Lower leg skin (tissue), 4 donors: ENCODE results near the gene MRPL46. TPM values are rescaled to one million over a fixed set of nuclear protein-coding genes. Genes with fewer than 3 reads are reported as not detected.
"Not testable (repeated sequence)": the region's sequence is repeated elsewhere in the genome, so short reads cannot be mapped to it uniquely, and the experiment has no call there.

Experiments used
- DNase-seq, 2 donors: peaks; one replicate each; pipeline ENCODE4 v3.0.0-alpha.2; 2019; ENCODE audit warnings: low spot score in 2 of 2
- H3K4me3 ChIP-seq: fragments of 200-600 bp; sonication (generic); 2 replicates; pipeline ENCODE4 v1.5.1; 2017; ENCODE audit warnings: mild to moderate bottlenecking, low read depth; ENCODE audit not compliant: poor library complexity, severe bottlenecking
- POLR2A ChIP-seq, 2 donors: fragments of 450-650 bp; IDR thresholded peaks; one replicate each; pipeline ENCODE4 v1.6.1; 2016 to 2017; ENCODE audit warnings: antibody characterized with exemption in 2 of 2, mild to moderate bottlenecking in 1 of 2, moderate library complexity in 1 of 2
- WGBS, 2 donors: methylation state at CpG; one replicate each; pipeline ENCODE4 v1.1.5; 2018; 5-methylcytosine and 5-hydroxymethylcytosine counted together
- intact Hi-C: fragments of 100-400 bp; cut with DNase I; formaldehyde crosslinking; loops from one replicate; pipeline ENCODE4 v1.15.0; 2023; ENCODE audit warnings: low total_unique reads
- total RNA-seq, 4 donors: library from RNA; depleted of rRNA; stranded (reverse); fragments of >200 nt; gene quantifications; one replicate each; pipeline ENCODE4 v1.1.0, GENCODE V29; 2016
- TF ChIP-seq, protein P1 (sequence below), 3 donors: fragments of 450-650 bp; IDR thresholded peaks; one replicate each; pipeline ENCODE4 v1.5.1; 2016; ENCODE audit warnings: antibody characterized with exemption in 3 of 3, mild to moderate bottlenecking in 3 of 3, moderate library complexity in 2 of 3

The MRPL46 gene
- total RNA-seq, 4 donors from 2014 or later, result 7.6 to 28.4 (median 17.8) TPM

GRCh38 chr15:88479169-88479568 is 12.0 kb upstream of the MRPL46 start:
- intact Hi-C loops, result loop anchor here (10.0 kb wide), 1 partner anchor 136 kb away; no protein-coding TSS in a partner anchor
- H3K4me3 ChIP-seq, result no peak overlapping the region
- TF ChIP-seq, protein P1, sequence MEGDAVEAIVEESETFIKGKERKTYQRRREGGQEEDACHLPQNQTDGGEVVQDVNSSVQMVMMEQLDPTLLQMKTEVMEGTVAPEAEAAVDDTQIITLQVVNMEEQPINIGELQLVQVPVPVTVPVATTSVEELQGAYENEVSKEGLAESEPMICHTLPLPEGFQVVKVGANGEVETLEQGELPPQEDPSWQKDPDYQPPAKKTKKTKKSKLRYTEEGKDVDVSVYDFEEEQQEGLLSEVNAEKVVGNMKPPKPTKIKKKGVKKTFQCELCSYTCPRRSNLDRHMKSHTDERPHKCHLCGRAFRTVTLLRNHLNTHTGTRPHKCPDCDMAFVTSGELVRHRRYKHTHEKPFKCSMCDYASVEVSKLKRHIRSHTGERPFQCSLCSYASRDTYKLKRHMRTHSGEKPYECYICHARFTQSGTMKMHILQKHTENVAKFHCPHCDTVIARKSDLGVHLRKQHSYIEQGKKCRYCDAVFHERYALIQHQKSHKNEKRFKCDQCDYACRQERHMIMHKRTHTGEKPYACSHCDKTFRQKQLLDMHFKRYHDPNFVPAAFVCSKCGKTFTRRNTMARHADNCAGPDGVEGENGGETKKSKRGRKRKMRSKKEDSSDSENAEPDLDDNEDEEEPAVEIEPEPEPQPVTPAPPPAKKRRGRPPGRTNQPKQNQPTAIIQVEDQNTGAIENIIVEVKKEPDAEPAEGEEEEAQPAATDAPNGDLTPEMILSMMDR (IDR thresholded peaks at IDR 0.05), result no peak
- TF ChIP-seq POLR2A (IDR thresholded peaks at IDR 0.05), result no peak
- 81 to 89% methylated on average over 3 of the region's 3 CpGs for WGBS, 2 donors
- peak in 1 of 2 donors; percentile 42 for DNase-seq

GRCh38 chr15:88477904-88478303 is 10.7 kb upstream of the MRPL46 start:
- no peak overlapping the region for H3K4me3 ChIP-seq
- TF ChIP-seq, protein P1 (IDR thresholded peaks at IDR 0.05), result no peak
- no peak for TF ChIP-seq POLR2A (IDR thresholded peaks at IDR 0.05)
- intact Hi-C loops, result loop anchor here (10.0 kb wide), 1 partner anchor 137 kb away; no protein-coding TSS in a partner anchor
- 87% methylated on average over 5 of the region's 5 CpGs for WGBS, 2 donors
- DNase-seq, result peak in 1 of 2 donors; percentile 50

GRCh38 chr15:88477126-88477525 is 9.9 kb upstream of the MRPL46 start:
- intact Hi-C loops, result loop anchor here (10.0 kb wide), 1 partner anchor 138 kb away; no protein-coding TSS in a partner anchor
- 91 to 95% methylated on average over 7 of the region's 7 CpGs for WGBS, 2 donors

GRCh38 chr15:88476635-88477060 is 9.5 kb upstream of the MRPL46 start:
- DNase-seq, result peak in 1 of 2 donors; percentile 58
- TF ChIP-seq, protein P1 (IDR thresholded peaks at IDR 0.05), result no peak
- TF ChIP-seq POLR2A (IDR thresholded peaks at IDR 0.05), result no peak
- WGBS, 2 donors, result 66 to 67% methylated on average over 8 of the region's 8 CpGs
- H3K4me3 ChIP-seq, result no peak overlapping the region
- intact Hi-C loops, result loop anchor here (10.0 kb wide), 1 partner anchor 138 kb away; no protein-coding TSS in a partner anchor

More at GRCh38 chr15:88477126-88477525, 9.9 kb upstream of the MRPL46 start:
- DNase-seq, result peak in 1 of 2 donors; percentile 56
- TF ChIP-seq, protein P1 (IDR thresholded peaks at IDR 0.05), result no peak
- no peak for TF ChIP-seq POLR2A (IDR thresholded peaks at IDR 0.05)
- H3K4me3 ChIP-seq, result no peak overlapping the region

- intact Hi-C loops, result loop anchor here (10.0 kb wide), 1 partner anchor 141 kb away; no protein-coding TSS in a partner anchor
- WGBS, 2 donors, result 93 to 95% methylated on average over 4 of the region's 4 CpGs
Observed at GRCh38 chr15:88473661-88474293, 6.6 kb upstream of the MRPL46 start.

DNA sequence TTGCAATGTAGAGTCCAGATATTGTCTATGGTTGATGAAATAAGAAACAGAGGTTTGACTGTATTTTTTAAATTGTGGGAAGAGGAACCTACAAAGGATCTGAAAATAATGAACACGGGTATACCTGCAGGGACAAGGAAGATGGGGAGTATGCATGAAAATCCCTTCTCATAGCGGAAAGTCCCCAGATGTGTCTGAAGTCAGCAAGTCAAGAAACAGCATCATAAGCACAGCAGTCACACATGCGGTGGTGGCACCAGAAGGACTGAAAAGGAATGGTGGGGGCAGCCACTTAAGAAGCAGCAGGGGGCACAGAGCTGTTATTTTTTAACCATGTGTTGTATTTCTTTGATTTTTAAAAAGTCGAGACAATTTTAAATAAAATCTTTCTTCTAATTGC is 5.0 kb upstream of the MRPL46 start:
- no peak overlapping the region for H3K4me3 ChIP-seq
- intact Hi-C loops, result loop anchor here (10.0 kb wide), 1 partner anchor 143 kb away; no protein-coding TSS in a partner anchor
- WGBS, 2 donors, result 81 to 86% methylated on average over 4 of the region's 4 CpGs
- no peak for TF ChIP-seq POLR2A (IDR thresholded peaks at IDR 0.05)
- TF ChIP-seq, protein P1 (IDR thresholded peaks at IDR 0.05), result no peak
- no peak for DNase-seq

More at GRCh38 chr15:88473661-88474293, 6.6 kb upstream of the MRPL46 start:
- DNase-seq, H3K4me3 ChIP-seq: not testable (repeated sequence)
